Gastrocnemius medialis (tissue), 4 donors: ENCODE results near the gene CHST8. TPM values are rescaled to one million over a fixed set of nuclear protein-coding genes. Genes with fewer than 3 reads are reported as not detected.

Experiments
- ATAC-seq, 2 donors: fragments of 150-250 bp; one replicate each; pipeline ENCODE4 v1.9.1; 2016
- DNase-seq, 2 donors: peaks; one replicate each; pipeline ENCODE4 v3.0.0-alpha.2; 2019
- H3K27ac ChIP-seq, 4 donors: fragments of 200-600 bp; sonication (generic); 1 replicate in 1 of 4; 2 replicates in 3 of 4; pipeline ENCODE4 v1.5.1; 2016 to 2018; ENCODE audit warnings: mild to moderate bottlenecking in 2 of 4, moderate library complexity in 1 of 4
- H3K27me3 ChIP-seq, 3 donors: fragments of 200-600 bp; sonication (generic) in 2 of 3; 1 replicate in 1 of 3; 2 replicates in 2 of 3; pipeline versions ENCODE4 v1.5.1 to v1.6.0; 2016 to 2019; ENCODE audit warnings: mild to moderate bottlenecking in 1 of 3, moderate library complexity in 1 of 3
- H3K36me3 ChIP-seq, 2 donors: fragments of 200-600 bp; sonication (generic) in 1 of 2; one replicate each; pipeline ENCODE4 v1.5.1; 2017 to 2018
- H3K4me1 ChIP-seq, 2 donors: fragments of 200-600 bp; sonication (generic) in 1 of 2; one replicate each; pipeline ENCODE4 v1.5.1; 2016 to 2017; ENCODE audit warnings: mild to moderate bottlenecking in 2 of 2
- H3K4me3 ChIP-seq, 4 donors: fragments of 200-600 bp; sonication (generic) in 3 of 4; 1 replicate in 1 of 4; 2 replicates in 3 of 4; pipeline ENCODE4 v1.5.1; 2016 to 2019; ENCODE audit warnings: mild to moderate bottlenecking in 2 of 4
- H3K9me3 ChIP-seq, 3 donors: fragments of 200-600 bp; sonication (generic) in 2 of 3; 1 replicate in 1 of 3; 2 replicates in 2 of 3; pipeline ENCODE4 v1.5.1; 2016 to 2019
- POLR2A ChIP-seq, 2 donors: fragments of 450-650 bp; IDR thresholded peaks; one replicate each; pipeline ENCODE4 v1.6.1; 2017; ENCODE audit warnings: antibody characterized with exemption in 2 of 2, mild to moderate bottlenecking in 2 of 2, moderate library complexity in 2 of 2
- in situ Hi-C, 4 donors: fragments of 200-750 bp; cut with MboI; loops; one replicate each; pipeline versions ENCODE4 v1.15.0 to v1.8.0; 2017; ENCODE audit warnings: low sequenced_read_pairs in 4 of 4
- intact Hi-C: fragments of 100-400 bp; cut with DNase I; formaldehyde crosslinking; loops from one replicate; pipeline ENCODE4 v1.15.1; 2023; ENCODE audit warnings: low total_unique reads
- total RNA-seq, 4 donors: library from RNA; depleted of rRNA; stranded (reverse); fragments of >200 nt; gene quantifications; one replicate each; pipeline versions ENCODE4 v1.1.0 to v1.2.3, GENCODE V29; 2016
- TF ChIP-seq, protein P1 (sequence below), 5 experiments: fragments of 450-650 bp in 3 of 5; fragments of 200-600 bp in 2 of 5; sonication (generic) in 2 of 5; IDR thresholded peaks in 4 of 5; conservative IDR thresholded peaks in 1 of 5; 1 replicate in 4 of 5; 2 replicates in 1 of 5; pipeline ENCODE4 v1.5.1; 2016 to 2019; ENCODE audit warnings: antibody characterized with exemption in 5 of 5, mild to moderate bottlenecking in 3 of 5, moderate library complexity in 3 of 5

CHST8 gene
- total RNA-seq, 4 donors from 2014 or later, result 0.29 to 0.46 TPM; not detected in 2

DNA sequence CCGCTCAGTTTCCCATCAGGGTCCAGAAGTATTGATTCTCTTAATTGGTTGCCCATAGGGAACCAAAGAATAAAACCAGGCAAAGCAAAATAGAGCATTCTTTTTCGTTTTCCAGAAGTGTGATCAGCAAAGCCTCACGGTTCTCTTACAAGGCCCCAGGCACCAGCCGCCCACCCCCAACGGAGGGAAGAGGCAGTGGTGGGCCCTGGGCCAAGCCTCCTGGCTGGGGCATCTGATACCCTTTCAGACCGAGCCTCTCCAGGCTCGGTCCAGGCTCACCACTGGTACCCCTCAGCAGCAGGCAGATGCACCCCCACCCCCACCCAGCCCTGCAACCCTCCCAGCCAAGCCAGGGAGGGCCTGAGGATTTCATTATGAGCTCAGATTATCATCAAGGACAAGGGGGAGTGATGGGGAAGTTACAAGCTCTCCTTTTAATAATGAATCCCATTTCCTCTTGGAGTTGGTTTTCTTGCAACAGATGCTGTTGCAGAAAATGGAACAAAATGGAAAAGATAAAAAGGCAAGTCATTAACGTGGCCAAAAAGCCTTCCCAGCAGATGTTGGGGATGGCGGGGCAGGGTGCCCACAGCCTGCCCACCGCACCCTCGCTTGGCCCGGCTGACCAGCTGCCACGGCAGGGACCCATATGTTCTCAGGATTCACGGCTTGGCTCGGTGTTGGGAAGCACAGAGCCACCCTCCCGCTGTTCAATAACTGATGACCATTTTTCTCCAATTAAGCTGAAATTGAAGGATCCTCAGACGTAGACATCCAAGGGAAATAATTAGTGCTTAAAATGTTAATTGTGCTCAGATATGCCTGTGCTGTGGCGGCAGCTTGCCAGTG lies 129.1 kb downstream of the CHST8 start:
- in situ Hi-C loops (loop anchor here (25.0 kb wide), 2 partner anchors 314 to 514 kb away; partner anchors contain the start of gene SLC7A10 (in 3 of the 4)), intact Hi-C loops (no loop called here)
- ATAC-seq (no peak), DNase-seq (no peak)
- Histone ChIP-seq H3K36me3 (no peaks in the 10 kb centered on the region), H3K27me3 (peaks cover 8 to 27% (median 16%) of the 10 kb centered on the region in 3 donors), H3K4me3 (no peak overlapping the region), H3K27ac (no peak overlapping the region), H3K9me3 (no peaks in the 10 kb centered on the region), H3K4me1 (peaks cover 3 to 6% of the 10 kb centered on the region in 2 donors)
- TF ChIP-seq, protein P1, sequence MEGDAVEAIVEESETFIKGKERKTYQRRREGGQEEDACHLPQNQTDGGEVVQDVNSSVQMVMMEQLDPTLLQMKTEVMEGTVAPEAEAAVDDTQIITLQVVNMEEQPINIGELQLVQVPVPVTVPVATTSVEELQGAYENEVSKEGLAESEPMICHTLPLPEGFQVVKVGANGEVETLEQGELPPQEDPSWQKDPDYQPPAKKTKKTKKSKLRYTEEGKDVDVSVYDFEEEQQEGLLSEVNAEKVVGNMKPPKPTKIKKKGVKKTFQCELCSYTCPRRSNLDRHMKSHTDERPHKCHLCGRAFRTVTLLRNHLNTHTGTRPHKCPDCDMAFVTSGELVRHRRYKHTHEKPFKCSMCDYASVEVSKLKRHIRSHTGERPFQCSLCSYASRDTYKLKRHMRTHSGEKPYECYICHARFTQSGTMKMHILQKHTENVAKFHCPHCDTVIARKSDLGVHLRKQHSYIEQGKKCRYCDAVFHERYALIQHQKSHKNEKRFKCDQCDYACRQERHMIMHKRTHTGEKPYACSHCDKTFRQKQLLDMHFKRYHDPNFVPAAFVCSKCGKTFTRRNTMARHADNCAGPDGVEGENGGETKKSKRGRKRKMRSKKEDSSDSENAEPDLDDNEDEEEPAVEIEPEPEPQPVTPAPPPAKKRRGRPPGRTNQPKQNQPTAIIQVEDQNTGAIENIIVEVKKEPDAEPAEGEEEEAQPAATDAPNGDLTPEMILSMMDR (IDR thresholded peaks at IDR 0.05 in 4 of 5, conservative IDR thresholded peaks at IDR 0.05 in 1 of 5), result no peak
- no peak for TF ChIP-seq POLR2A (IDR thresholded peaks at IDR 0.05)

DNA sequence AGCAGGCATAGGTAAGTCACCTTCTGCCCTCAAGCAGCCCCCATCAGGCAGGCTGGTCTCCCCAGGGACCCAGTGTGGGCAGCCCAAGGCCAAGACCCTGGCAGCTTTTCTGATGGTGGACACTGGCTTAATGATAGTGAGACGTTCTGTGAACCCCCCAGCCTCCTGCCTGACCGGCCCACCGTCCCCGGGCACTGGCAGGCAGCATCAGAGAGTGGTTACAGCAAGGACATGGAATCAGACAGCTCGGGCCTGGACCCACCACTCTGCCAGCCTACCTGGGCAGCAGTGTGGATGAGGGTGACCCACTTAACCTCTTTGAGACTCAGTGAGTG lies 129.7 kb downstream of the CHST8 start:
- no peak overlapping the region for H3K27ac ChIP-seq
- H3K36me3 ChIP-seq, result no peaks in the 10 kb centered on the region
- TF ChIP-seq POLR2A (IDR thresholded peaks at IDR 0.05), result no peak
- TF ChIP-seq, protein P1 (IDR thresholded peaks at IDR 0.05 in 4 of 5, conservative IDR thresholded peaks at IDR 0.05 in 1 of 5), result no peak
- intact Hi-C loops (no loop called here), in situ Hi-C loops (loop anchor here (25.0 kb wide), 2 partner anchors 314 to 514 kb away; partner anchors contain the start of gene SLC7A10 (in 3 of the 4))
- ATAC-seq (no peak), DNase-seq (no peak)
- peaks cover 8 to 27% (median 16%) of the 10 kb centered on the region in 3 donors for H3K27me3 ChIP-seq
- H3K4me1 ChIP-seq, result peaks cover 3 to 8% of the 10 kb centered on the region in 2 donors
- no peak overlapping the region for H3K4me3 ChIP-seq
- no peaks in the 10 kb centered on the region for H3K9me3 ChIP-seq

DNA sequence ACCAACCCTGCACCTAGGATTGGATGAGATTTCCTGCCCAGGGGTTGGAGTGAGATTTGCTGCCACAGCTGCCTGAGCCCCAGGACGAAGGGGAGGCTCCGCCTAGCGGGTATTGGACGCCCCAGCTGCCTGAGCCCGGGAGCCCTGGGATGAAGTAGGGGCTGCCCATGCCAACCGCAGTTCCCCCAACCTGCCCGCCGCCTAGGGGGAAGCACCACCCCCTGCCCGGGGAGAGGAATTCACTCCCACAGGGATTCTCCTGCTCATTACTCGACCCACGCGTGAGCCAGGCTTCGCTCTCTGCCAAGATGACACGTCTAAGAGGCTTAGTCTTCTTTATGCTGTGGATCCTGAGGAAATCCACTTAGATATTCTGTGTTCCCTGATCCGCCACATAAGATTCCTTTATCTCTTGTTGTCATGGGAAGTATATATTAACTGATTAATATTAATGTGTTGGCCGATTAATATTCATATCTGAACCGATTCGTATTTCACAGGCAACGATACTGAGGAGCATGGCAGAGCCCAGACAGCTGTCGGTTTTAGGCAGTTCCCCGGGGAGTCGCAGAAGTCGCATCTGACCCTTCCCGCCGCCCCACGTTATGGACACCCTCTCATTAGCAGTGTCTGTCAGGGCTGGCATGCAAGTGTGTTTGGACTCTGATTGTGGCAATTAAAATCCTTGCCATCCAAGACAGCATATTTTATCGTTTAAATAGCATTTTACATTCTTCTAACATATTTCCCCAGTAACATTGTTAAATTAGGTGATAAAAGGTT lies 130.5 kb downstream of the CHST8 start:
- Histone ChIP-seq H3K36me3 (no peaks in the 10 kb centered on the region), H3K27ac (no peak overlapping the region), H3K4me3 (no peak overlapping the region), H3K4me1 (peaks cover 3 to 8% of the 10 kb centered on the region in 2 donors), H3K27me3 (peaks cover 8 to 27% (median 13%) of the 10 kb centered on the region in 3 donors), H3K9me3 (no peaks in the 10 kb centered on the region)
- no peak for ATAC-seq
- intact Hi-C loops (no loop called here), in situ Hi-C loops (loop anchor here (25.0 kb wide), 2 partner anchors 315 to 515 kb away; partner anchors contain the start of gene SLC7A10 (in 3 of the 4))
- DNase-seq, result no peak
- no peak for TF ChIP-seq POLR2A (IDR thresholded peaks at IDR 0.05)
- TF ChIP-seq, protein P1 (IDR thresholded peaks at IDR 0.05 in 4 of 5, conservative IDR thresholded peaks at IDR 0.05 in 1 of 5), result no peak

DNA sequence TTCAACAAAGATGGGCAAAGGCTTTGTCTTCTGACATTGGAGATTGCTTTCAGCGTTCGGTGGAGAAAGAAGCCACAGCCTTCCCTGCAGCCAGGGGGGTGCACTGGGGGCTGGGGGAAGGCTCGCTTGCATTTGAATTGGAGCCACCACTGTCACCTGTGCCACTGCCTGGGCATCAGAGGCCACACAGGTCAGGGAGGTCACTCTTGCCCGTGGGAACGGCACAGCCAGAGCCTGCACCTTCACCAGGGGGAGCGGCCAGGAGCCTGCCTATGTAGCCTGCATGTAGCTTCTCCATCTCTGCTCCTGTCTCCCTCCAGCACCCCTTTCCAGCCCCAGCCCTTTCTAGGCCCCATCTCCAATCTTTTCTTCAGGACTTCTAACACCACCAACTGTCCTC lies 131.2 kb downstream of the CHST8 start:
- intact Hi-C loops (no loop called here), in situ Hi-C loops (loop anchor here (25.0 kb wide), 2 partner anchors 316 to 516 kb away; partner anchors contain the start of gene SLC7A10 (in 3 of the 4))
- no peak for TF ChIP-seq POLR2A (IDR thresholded peaks at IDR 0.05)
- TF ChIP-seq, protein P1 (IDR thresholded peaks at IDR 0.05 in 4 of 5, conservative IDR thresholded peaks at IDR 0.05 in 1 of 5), result no peak

More for the DNA sequence above, 131.2 kb downstream of the CHST8 start:
- Histone ChIP-seq H3K27me3 (peaks cover 8 to 27% (median 10%) of the 10 kb centered on the region in 3 donors), H3K36me3 (no peaks in the 10 kb centered on the region), H3K4me1 (peaks cover 3 to 8% of the 10 kb centered on the region in 2 donors), H3K9me3 (no peaks in the 10 kb centered on the region), H3K27ac (no peak overlapping the region), H3K4me3 (no peak overlapping the region)
- no peak for DNase-seq
- ATAC-seq, result no peak
